ENCODE results near the gene POLR1C.

The POLR1C gene

GRCh38 chr6:43468240-43468639 lies 48.6 kb upstream of the POLR1C start:
- Histone ChIP-seq H3K4me1 (ENCODE audit: insufficient read depth, low read length, poor library complexity, severe bottlenecking) (no peaks in the 10 kb centered on the region), H3K9me2 (replicated peaks; ENCODE audit: low read depth, low read length) (no peaks in the 10 kb centered on the region), H3K27me3 (ENCODE audit: insufficient read depth, low read length, poor library complexity, severe bottlenecking) (no peaks in the 10 kb centered on the region)

GRCh38 chr6:43468748-43469681 lies 47.9 kb upstream of the POLR1C start:
- TF ChIP-seq CTCF (conservative IDR thresholded peaks at IDR 0.05; ENCODE audit: low read length) (no peak), EZH2phosphoT487 (IDR thresholded peaks at IDR 0.05; ENCODE audit: borderline replicate concordance) (no peak)
- Histone ChIP-seq H3K4me1 (ENCODE audit: insufficient read depth, low read length, poor library complexity, severe bottlenecking) (no peaks in the 10 kb centered on the region), H3K27me3 (ENCODE audit: insufficient read depth, low read length, poor library complexity, severe bottlenecking) (no peaks in the 10 kb centered on the region), H3K9me2 (replicated peaks; ENCODE audit: low read depth, low read length) (no peaks in the 10 kb centered on the region), H4K20me1 (ENCODE audit: insufficient read depth, low read length, poor library complexity, severe bottlenecking) (no peaks in the 10 kb centered on the region), H3F3A (ENCODE audit: low read depth) (no peaks in the 10 kb centered on the region), H3K4me2 (ENCODE audit: low read depth, low read length, poor library complexity, severe bottlenecking) (no peak overlapping the region), H3K79me2 (ENCODE audit: insufficient read depth, low read length) (no peaks in the 10 kb centered on the region), H3K9ac (ENCODE audit: low read depth, low read length, poor library complexity, severe bottlenecking) (no peak overlapping the region), H3K36me3 (ENCODE audit: insufficient read depth, low read length) (no peaks in the 10 kb centered on the region), H3K9me3 (ENCODE audit: insufficient read depth, low read depth, low read length) (no peaks in the 10 kb centered on the region), H3K4me3 (ENCODE audit: low read length, poor library complexity, severe bottlenecking) (no peak overlapping the region), H2AFZ (ENCODE audit: low read length) (no peak overlapping the region)

More at GRCh38 chr6:43468240-43468639, 48.6 kb upstream of the POLR1C start:
- no peaks in the 10 kb centered on the region for H3F3A ChIP-seq (ENCODE audit: low read depth)
- no peak overlapping the region for H3K4me3 ChIP-seq (ENCODE audit: low read length, poor library complexity, severe bottlenecking)
- H4K20me1 ChIP-seq (ENCODE audit: insufficient read depth, low read length, poor library complexity, severe bottlenecking) = no peaks in the 10 kb centered on the region
- H2AFZ ChIP-seq (ENCODE audit: low read length) = no peak overlapping the region
- no peaks in the 10 kb centered on the region for H3K9me3 ChIP-seq (ENCODE audit: insufficient read depth, low read depth, low read length)
- H3K36me3 ChIP-seq (ENCODE audit: insufficient read depth, low read length) = no peaks in the 10 kb centered on the region
- no peak overlapping the region for H3K4me2 ChIP-seq (ENCODE audit: low read depth, low read length, poor library complexity, severe bottlenecking)
- TF ChIP-seq EZH2phosphoT487 (IDR thresholded peaks at IDR 0.05; ENCODE audit: borderline replicate concordance) = no peak
- no peaks in the 10 kb centered on the region for H3K79me2 ChIP-seq (ENCODE audit: insufficient read depth, low read length)
- no peak overlapping the region for H3K9ac ChIP-seq (ENCODE audit: low read depth, low read length, poor library complexity, severe bottlenecking)

- no peaks in the 10 kb centered on the region for H3F3A ChIP-seq (ENCODE audit: low read depth)
- TF ChIP-seq EZH2phosphoT487 (IDR thresholded peaks at IDR 0.05; ENCODE audit: borderline replicate concordance) = no peak
- no peak for TF ChIP-seq CTCF (conservative IDR thresholded peaks at IDR 0.05; ENCODE audit: low read length)
- H3K9ac ChIP-seq (ENCODE audit: low read depth, low read length, poor library complexity, severe bottlenecking) = no peak overlapping the region
- no peaks in the 10 kb centered on the region for H3K36me3 ChIP-seq (ENCODE audit: insufficient read depth, low read length)
- H3K4me1 ChIP-seq (ENCODE audit: insufficient read depth, low read length, poor library complexity, severe bottlenecking) = no peaks in the 10 kb centered on the region
- H3K27me3 ChIP-seq (ENCODE audit: insufficient read depth, low read length, poor library complexity, severe bottlenecking) = no peaks in the 10 kb centered on the region
- H3K9me2 ChIP-seq (replicated peaks; ENCODE audit: low read depth, low read length) = no peaks in the 10 kb centered on the region
- no peak overlapping the region for H3K4me3 ChIP-seq (ENCODE audit: low read length, poor library complexity, severe bottlenecking)
- H4K20me1 ChIP-seq (ENCODE audit: insufficient read depth, low read length, poor library complexity, severe bottlenecking) = no peaks in the 10 kb centered on the region
- no peaks in the 10 kb centered on the region for H3K79me2 ChIP-seq (ENCODE audit: insufficient read depth, low read length)
- H2AFZ ChIP-seq (ENCODE audit: low read length) = no peak overlapping the region
- H3K9me3 ChIP-seq (ENCODE audit: insufficient read depth, low read depth, low read length) = no peaks in the 10 kb centered on the region
- no peak overlapping the region for H3K4me2 ChIP-seq (ENCODE audit: low read depth, low read length, poor library complexity, severe bottlenecking)
Measured at GRCh38 chr6:43469947-43470346, 46.9 kb upstream of the POLR1C start.
